ENCODE data around the gene FHAD1.

Gene FHAD1

DNA sequence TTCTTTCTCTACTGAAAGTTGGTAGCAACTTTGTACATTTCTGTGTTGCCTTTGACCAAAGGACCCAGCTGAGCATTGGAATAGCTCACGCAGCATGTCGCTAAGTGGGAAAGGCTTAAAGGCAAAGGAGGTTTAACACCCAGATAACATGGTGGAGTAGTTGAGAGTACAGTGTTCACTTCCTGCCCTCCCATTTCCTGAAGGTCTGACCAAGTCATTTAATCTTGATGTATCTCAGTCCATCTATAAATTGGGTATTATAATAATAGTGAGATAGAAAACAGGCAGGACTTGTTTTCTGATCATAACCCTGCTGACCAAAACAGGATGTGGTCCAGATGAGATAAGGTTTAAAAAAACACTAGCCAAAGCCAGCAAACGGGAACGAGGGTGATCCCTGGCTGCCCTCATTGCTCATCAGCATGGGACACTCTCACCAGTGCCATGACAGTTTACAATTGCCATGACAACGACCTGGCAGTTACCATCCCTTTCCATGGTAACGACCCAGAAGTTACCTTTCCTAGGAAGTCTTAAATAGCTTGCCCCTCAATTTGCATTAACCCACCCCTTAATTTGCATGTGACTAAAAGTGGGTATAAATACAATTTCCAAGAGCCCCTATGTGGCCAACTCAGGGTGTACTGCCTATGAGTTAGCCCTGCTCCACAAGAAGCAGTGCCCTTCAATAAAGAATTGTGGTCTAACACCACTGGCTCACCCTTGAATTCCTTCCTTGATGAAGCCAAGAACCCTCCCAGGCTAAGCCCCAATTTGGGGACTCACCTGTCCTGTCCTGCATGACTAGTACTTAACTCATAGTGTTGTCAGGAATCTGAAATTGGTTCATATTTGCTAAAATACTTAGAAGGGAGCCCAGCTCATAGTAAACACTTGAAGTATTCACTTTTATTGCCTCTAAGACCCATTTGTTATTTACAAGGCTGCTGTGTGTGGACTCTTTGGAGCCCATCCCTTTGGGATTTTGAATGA lies 28.4 kb upstream of the FHAD1 start:
- no peak for DNase-seq (ENCODE audit: low read depth, low spot score)

DNA sequence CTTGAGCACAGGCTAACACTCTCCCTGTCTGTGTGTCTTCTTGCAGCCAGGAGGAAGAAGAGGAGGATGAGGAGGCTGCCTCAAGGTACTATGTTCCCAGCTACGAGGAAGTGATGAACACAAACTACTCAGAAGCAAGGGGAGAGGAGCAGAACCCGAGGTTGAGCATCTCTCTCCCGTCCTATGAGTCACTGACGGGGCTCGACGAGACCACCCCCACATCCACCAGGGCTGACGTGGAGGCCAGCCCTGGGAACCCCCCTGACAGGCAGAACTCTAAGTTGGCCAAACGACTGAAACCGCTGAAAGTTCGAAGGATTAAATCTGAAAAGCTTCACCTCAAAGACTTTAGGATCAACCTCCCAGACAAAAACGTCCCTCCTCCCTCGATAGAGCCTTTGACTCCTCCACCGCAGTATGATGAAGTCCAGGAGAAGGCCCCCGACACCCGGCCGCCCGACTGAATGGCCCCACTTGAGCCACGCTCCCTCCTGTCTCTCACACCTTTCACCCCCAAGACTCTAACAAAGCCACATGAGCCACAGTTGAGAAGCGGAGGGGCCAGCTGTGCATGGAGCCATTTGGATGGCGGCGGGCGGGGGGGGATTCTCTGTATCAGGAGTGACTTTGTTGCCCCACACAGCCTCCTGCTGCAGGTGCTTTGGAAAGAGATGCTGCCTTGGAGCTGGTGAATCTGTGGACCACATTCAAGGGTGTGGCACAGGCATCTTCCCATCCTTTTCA lies 27.6 kb upstream of the FHAD1 start:
- DNase-seq (ENCODE audit: low read depth, low spot score) = no peak

DNA sequence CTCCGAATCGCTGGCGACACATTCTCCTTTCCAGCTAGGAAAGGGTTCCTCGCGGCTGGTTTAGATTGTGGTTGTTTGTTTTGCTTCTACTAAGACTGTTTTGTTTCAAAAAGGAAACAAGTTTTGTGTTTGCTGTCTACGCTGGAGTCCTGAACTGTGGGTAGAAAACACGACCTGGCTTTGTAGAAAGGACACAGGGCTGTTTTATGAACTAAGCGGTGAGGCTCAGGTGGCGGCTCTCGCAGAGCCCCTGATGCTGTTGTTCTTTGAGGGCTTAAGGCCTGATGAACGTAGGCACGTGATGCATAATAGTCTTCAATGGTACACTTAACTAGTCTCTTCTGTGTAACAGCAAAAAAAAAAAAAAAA lies 27.0 kb upstream of the FHAD1 start:
- no peak for DNase-seq (ENCODE audit: low read depth, low spot score)

DNA sequence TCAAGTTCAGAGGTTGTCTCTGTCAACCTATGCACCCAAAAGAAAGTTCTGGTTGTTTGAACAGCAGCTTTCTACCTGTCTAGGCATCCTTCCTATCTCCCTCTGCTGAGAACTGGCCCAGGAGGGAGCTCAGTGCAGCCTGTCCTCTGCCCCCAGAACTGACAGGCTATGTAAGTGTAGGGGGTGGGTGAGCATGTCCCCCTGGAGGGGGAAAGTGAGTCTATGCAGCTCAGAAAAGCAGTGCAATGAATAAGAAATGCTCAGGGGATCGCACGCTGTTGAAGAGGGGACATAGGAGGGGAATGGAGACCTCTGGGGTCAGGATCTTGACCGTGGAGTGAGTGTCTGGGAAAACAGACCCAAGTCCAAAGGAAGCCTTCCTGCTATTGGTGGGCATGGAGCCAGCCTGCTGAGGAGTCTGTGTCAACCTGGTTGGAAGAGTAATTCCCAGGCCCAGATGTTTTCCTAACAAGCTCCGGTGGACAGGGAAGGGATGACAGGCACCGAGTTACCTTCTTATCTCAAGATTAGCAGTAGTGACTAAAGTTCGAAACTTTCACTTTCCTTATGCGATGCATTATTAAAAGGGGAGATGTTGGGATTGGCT lies 26.1 kb upstream of the FHAD1 start:
- no peak for DNase-seq (ENCODE audit: low read depth, low spot score)

DNA sequence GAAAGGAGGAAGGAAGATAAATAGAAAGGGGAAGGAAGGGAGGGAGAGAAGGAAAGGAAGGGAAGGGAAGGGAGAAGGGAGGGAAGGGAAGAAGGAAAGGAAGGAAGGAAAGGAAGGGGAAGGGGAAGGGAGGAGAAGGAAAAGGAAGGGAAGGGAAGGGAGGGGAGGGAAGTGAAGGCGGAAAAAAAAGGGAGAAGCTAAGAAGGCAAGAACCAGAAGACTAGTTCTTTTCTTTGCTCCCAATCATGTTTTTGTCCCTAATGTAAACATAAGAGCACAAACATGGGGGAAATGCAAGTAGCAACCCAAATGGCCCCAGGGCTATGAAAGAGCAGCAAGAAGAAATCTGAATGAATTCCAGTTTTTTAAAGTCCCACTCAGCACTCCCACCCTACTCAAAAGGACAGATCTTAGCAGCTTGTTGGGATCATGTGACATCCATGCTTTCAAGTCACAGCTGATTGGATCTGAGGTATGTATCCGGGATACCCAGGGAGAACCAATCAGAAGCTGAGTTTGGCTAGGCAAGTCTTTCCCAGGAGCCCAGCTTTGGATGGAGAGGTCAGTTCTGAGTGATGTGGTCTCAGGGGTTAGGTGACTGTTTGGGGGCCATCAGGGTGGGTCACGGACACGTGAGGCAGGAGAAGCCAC lies 24.2 kb upstream of the FHAD1 start:
- no peak for DNase-seq (ENCODE audit: low read depth, low spot score)

DNA sequence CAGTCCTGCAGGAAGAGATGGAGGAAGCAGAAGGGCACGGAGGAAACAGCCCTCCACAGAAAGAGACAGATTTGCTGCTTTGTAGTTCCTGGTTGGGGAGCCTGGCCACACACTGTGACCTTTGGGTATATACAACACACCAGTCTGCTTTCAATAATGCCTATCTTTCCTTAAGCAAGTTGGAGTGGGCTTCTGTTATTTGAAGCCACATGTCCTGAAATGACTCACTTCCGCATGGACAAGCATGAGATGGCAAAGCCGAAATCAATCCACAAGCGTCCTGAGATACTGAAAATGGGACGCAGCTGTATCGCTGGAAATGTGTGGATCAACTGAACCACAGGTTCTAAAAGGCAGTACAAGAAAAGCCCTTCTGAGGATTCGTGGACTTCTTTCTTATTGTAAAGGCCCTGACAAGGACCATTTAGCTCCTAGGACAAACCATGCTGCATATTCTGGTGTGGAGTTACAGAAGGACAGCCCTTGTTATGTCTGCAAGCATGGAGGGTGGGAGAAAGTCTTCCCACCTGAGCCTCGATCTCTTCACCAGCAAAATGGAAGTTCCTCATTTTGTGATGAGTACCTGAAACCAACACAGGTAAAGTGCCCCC lies 22.7 kb upstream of the FHAD1 start:
- DNase-seq (ENCODE audit: low read depth, low spot score) = no peak

DNA sequence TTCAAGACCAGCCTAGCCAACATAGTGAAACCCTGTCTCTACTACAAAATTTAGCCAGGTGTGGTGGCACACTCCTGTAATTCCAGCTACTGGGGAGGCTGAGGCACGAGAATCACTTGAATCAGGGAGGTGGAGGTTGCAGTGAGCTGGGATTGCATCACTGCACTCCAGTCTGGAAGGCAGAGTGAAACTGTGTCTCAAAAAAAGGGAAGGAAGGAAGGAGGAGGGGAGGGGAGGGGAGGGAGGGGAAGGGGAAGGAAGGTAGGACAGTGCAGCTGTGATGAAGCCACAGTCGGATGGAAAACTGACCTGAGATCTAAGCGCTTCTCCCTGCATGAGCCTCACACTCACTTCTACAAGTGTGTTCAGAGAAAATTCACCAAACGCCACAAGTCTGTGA lies 22.0 kb upstream of the FHAD1 start:
- DNase-seq (ENCODE audit: low read depth, low spot score) = no peak

DNA sequence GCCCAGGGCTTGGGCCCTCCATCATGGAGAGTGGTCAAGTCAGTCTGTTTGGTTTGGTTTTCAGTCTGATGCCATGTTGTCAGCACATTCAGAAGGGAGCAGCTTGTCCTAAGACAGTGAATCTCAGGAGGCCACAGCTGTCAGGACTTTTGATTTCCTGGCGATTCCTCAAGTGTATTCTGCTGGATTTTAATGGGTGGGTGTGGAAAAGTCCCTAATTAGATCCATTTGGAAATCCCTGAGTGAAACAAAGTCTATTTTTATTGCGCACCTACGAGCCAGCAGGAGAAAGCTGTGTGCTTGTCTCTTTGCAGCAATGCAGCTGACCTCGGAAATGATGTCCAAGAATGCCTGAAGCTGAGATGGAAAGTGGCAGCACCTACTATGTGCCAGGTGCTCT lies 21.6 kb upstream of the FHAD1 start:
- DNase-seq (ENCODE audit: low read depth, low spot score) = no peak

DNA sequence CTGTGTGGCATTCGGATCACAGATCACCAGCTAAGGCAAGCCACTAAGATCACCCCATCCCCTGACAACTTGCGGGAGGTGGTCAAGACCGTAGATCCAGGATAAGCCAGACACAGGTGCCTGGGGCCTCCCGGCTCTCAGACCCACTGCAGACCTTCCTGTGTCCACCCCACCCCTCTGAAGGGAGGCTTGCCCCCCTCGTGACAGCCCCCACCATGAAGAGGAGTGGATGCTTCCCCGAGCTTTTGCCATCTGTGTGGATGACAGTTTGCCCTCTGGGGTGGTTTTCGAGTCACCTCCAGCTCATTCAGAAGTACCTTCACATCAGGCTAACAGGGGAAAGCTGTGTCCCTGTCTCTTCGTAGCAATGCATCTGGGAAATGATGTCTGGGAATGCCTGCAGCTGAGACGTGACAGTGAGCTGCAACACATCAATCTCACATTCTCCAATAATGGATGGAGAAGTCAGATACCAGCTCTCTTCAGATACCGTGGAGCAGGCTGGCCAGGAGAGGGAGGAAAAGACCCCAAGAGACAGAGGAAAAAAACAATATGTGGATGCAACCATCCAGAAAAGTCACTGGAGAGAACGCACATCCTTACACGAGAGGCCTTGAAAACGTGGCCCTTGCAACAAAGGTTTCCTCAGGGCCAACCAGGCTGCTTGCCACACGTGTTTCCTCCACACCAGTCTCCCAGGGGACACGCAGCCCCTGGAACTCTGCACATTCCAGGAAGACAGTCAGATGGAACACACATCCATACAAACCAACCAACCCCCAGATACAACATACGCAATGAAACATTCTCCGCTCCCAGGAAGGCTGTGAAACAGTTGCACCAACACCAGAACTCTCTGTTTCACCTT lies 20.4 kb upstream of the FHAD1 start:
- no peak for DNase-seq (ENCODE audit: low read depth, low spot score)

DNA sequence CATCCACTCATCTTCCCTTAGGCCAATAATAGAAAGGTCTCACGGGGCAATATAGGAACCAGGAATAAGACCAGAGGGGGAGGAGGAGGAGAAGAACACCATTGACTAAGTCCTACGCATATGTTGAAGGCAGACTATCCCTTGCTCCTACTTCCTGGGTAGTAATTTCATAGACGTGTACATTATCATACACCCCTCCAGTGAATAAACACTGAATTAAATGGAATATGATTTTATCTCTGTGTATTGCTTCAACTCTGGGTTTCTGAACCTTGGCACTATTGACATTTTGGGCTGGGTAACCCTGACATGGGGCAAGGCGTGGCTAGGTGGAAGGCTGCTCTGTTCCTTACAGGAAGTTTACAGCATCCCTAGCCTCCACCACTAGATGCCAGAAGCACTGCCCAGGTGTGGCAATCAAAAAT lies 17.3 kb upstream of the FHAD1 start:
- no peak for DNase-seq (ENCODE audit: low read depth, low spot score)

DNA sequence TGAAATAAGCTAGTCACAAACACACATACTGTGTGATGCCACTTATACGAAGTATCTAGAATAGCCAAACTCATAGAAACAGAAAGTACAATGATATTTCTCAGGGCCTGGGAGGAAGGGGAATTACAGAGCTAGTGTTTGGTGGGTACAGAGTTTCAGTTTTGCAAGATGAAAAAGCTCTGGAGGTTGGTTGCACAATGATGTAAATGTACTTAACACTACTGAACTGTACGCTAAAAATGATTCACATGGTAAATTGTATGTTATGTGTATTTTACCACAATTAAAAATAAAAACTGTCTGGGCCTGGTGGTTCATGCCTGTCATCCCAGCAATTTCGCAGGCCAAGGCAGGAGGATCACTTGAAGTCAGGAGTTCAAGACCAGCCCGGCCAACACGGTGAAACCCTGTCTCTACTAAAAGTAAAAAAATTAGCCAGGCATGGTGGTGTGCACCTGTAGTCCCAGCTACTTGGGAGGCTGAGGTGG lies 15.3 kb upstream of the FHAD1 start:
- no peak for DNase-seq (ENCODE audit: low read depth, low spot score)

DNA sequence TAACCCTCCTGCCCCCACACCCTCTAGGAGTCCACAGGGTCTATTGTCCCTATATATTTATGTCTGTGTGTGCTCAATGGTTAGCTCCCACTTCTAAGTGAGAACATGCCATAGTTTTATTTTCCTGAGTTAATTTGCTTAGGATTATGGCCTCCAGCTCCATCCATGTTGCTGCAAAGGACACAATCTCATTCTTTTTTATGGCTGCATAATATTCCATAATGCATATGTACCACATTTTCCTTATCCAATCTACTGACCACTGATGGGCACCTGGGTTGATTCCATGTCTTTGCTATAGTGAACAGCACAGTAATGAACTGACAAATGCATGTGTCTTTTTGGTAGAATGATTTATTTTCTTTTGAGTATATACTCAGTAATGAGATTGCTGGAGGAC lies 13.3 kb upstream of the FHAD1 start:
- DNase-seq (ENCODE audit: low read depth, low spot score) = no peak

DNA sequence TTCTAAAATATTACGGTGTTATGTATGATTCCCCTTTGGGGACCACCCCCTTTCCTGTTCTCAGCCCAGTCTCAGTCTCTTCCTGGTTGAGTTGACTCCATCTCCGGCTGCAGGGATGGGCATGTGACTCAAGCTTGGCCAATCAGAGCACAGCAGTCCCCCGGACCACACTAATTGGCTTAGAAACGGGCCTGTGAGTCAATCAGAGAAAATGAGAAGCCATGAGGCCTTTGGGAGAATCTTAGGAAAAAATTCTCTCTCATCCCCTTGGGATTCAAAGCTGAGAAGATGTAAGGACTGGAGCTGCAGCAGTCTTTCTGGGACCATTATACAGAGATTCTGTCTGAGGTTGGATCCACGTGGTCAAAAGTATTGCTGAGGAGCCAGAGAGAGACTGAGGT lies 10.7 kb upstream of the FHAD1 start:
- DNase-seq (ENCODE audit: low read depth, low spot score) = no peak

DNA sequence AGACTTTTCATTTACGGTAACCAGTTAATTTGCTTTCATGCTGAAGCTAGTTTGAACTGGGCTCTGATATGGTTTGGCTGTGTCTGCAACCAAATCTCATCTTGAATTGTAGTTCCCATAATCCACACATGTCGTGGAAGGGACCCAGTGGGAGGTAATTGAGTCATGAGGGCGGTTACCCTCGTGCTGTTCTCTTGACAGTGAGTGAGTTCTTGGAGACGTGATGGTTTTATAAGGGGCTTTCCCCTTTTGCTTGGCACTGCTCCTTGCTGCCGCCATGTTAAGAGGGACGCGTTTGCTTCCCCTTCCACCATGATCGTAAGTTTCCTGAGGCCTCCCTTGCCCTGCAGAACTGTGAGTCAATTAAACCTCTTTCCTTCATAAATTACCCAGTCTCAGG lies 10.3 kb upstream of the FHAD1 start:
- no peak for DNase-seq (ENCODE audit: low read depth, low spot score)

DNA sequence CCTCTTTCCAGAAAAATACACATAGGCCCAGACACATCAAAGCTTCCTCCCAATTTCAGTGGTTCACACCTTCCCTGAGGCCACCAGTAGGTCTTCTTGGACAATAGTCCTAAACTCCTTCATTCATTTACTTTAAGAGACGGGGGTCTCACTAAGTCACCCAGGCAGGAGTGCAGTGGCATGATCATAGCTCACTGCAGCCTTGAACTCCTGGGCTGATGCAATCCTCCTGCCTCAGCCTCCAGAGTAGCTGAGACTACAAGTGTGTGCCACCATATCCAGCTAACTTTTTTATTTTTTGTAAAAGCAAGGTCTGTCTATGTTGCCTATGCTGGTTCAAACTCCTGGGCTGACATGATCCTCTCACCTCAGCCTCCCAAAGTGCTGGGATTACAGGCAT lies 8.2 kb upstream of the FHAD1 start:
- DNase-seq (ENCODE audit: low read depth, low spot score) = no peak

DNA sequence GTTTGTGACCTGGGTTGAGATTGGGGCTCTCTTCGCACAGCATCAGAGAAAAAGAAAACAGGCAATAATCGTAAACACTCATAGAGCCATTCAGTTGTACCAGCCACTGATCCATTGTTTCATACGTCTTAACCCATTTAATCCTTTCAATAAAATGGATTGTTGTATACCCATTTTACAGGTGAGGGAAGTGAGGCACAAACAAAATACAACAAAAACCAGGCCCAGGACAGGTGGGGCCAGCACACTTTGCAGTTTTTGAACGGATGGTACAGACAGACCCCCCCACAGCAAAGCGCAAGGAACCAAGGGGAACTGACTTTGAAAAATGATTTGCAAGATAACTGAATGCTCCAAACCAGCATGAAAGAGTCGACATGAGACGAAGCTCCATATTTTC lies 4.3 kb upstream of the FHAD1 start:
- DNase-seq (ENCODE audit: low read depth, low spot score) = no peak

DNA sequence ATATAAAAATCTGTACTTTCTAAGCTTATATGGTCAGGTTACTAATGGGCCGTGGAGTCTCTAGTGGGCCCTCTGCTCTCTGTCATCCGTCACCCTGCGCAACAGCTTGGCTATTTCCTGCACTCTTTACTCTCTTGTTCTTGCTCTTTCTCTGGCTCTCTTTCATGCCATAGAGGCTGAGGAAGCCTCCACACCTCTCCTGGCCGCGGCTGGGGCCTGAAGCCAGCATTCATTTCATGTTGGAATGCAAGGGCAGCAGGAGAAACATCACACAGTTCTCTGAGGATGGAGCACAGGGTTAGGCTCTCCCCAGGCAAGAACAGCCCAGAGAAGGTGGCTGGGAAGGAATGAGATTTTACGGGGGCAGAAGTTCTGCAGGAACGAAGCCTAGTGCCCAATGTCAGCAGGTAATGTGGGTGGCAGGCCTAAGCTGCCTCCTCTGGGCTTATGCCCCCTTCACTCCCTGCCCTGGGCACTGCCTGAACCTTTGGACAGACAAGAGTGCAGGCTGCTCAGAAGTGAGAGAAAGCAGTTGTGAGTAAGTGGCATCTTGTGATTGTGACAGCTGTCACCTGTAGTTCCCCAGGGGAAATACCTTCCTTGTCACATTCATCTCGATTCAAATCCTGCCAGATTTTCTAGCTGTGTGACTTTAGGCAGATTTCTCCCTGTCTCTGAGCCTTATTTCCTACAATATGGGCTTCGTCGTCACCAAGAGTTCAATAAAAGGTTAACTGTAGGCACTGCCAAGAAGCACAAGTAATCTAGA lies 3.6 kb upstream of the FHAD1 start:
- no peak for DNase-seq (ENCODE audit: low read depth, low spot score)

DNA sequence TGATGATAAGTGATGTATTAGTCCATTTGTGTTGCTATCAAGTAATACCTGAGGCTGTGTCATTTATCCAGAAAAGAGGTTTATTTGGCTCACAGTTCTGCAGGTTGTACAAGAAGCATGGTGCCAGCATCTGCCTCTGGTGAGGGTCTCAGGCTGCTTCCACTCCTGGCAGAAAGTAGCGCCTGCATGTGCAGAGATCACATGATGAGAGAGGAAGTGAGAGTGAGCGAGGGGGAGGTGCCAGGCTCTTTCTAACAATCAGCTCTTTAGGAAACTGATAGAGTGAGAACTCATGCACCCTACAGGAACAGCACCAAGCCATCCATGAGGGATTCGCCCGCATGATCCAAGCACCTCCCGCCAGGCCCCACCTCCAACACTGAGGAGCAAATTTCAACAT lies 2.2 kb upstream of the FHAD1 start:
- peak; percentile 36 for DNase-seq (ENCODE audit: low read depth, low spot score)

DNA sequence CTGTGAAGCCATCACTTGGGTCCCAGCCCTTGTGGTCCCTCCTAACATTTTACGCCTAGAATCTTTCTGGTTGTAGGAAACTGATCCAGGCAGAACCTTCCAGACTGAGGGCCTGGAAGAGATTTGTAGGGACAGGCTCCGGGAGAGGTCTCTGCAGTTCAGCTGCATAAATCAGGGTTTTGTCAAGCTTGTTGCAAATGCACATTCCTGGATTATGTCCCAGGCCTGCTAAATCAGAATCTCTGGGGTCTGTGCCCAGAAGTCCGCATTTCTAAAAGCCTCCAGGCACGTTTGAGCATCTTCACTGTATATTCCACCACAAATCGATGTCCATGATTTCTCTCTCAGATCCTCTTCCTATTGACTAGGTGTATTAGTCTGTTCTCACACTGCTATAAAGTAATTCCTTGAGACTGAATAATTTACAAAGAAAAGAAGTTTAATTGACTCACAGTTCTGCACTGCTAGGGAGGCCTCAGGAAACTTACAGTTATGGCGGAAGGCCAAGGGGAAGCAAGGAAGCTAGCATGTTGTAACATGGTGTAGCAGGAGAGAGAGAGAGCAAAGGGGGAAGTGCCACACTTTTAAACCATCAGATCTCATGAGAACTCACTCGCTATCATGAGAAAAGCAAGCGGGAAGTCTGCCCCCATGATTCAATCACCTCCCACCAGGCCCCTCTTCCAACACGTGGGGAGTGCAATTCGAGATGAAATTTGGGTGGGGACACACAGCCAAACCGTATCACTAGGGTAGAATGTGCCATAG lies 1.2 kb upstream of the FHAD1 start:
- no peak for DNase-seq (ENCODE audit: low read depth, low spot score)

Measured in ELF-1 (cell line).